ENCODE results near the gene DNER.

GRCh38 chr2:229658004-229658403 is 56.4 kb downstream of the DNER start:
- TF ChIP-seq CTCF (IDR thresholded peaks at IDR 0.05) (no peak), POLR2A (IDR thresholded peaks at IDR 0.05) (no peak), EP300 (IDR thresholded peaks at IDR 0.05) (no peak)
